GM12874 (cell line): ENCODE measurements around the gene CD37.
A peak's percentile ranks its signal among the peaks of the same experiment; 100 is the strongest.

Experiments
- TF ChIP-seq, protein P1 (sequence below): IDR thresholded peaks from 2 replicates; pipeline ENCODE4 v1.5.1; 2011; ENCODE audit warnings: low read depth, mild to moderate bottlenecking, control low read depth, low read length, moderate library complexity; ENCODE audit not compliant: insufficient read depth

The CD37 gene

GRCh38 chr19:49326165-49326704 is 9.0 kb upstream of the CD37 start:
- TF ChIP-seq, protein P1, sequence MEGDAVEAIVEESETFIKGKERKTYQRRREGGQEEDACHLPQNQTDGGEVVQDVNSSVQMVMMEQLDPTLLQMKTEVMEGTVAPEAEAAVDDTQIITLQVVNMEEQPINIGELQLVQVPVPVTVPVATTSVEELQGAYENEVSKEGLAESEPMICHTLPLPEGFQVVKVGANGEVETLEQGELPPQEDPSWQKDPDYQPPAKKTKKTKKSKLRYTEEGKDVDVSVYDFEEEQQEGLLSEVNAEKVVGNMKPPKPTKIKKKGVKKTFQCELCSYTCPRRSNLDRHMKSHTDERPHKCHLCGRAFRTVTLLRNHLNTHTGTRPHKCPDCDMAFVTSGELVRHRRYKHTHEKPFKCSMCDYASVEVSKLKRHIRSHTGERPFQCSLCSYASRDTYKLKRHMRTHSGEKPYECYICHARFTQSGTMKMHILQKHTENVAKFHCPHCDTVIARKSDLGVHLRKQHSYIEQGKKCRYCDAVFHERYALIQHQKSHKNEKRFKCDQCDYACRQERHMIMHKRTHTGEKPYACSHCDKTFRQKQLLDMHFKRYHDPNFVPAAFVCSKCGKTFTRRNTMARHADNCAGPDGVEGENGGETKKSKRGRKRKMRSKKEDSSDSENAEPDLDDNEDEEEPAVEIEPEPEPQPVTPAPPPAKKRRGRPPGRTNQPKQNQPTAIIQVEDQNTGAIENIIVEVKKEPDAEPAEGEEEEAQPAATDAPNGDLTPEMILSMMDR: no peak

DNA sequence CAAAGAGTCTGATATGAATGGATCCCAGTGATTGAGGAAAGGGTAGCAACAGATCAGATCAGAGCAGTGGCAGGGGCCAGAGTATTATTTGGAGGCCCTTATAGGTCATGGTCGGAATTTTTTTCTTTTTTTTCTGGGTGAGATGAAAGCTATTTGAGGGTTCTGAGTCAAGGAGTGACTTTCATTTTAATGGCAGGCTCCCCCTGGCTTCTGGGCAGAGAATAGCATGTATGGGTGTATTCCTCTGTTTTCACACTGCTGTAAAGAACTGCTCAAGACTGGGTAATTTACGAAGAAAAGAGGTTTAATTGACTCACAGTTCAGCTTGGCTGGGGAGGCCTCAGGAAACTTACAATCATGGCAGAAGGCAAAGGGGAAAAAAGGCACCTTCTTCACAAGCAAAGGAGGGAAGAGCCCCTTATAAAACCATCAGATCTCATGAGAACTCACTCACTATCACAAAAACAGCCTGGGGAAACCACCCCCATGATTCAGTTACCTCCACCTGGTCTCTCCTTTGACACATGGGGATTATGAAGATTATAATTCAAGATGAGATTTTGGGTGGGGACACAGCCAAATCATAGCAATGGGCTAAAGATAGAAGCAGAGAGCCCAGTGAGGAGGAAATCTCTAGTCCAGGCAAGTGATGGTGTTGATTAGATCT is 7.2 kb upstream of the CD37 start:
- TF ChIP-seq, protein P1: peak; percentile 63

DNA sequence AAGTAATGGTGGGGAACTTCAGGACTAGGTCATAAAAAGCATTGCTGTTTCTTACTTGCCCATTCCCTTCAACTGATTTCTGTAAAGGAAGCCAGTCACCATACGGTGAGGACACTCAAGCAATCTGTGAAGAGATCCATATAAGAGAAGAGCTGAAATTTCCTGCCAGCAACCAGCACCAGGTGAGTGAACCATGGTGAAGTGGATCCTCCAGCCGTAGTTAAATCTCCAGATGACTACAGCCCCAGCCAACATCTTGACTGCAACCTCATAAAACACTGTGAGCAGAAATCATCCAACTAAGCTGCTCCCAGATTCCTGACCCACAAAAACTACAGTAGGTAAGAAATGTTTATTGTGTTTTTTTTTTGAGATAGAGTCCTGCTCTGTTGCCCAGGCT is 6.5 kb upstream of the CD37 start:
- TF ChIP-seq, protein P1: no peak

DNA sequence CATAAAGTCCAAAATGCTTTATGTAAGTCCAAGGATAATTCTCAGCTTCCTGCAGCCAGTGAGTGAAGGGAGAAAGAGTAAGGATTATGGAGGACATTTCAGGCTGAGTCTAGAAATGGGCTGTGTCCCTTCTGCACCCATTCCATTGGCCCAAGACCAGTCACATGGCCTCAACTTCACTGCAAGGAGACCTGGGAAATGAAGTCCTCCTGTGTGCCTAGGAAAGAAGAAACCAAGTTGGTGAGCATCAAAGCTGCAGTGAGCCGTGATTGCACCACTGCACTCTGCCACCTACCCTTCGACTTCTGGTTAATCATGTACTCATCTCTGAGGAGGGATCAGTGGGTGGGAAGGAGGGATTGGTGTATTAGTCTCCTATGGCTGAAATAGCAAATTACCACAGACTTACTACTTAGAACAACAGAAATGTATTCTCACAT is 3.6 kb upstream of the CD37 start:
- TF ChIP-seq, protein P1: no peak

- TF ChIP-seq, protein P1: no peak
Observed at GRCh38 chr19:49333418-49333805, 1.8 kb upstream of the CD37 start.

- TF ChIP-seq, protein P1: no peak
Observed at GRCh38 chr19:49333811-49334288, 1.4 kb upstream of the CD37 start.

GRCh38 chr19:49335784-49336481 is 727 bp downstream of the CD37 start:
- TF ChIP-seq, protein P1: no peak
